ENCODE data around the gene ENAH. TPM values are rescaled to one million over a fixed set of nuclear protein-coding genes. Genes with fewer than 3 reads are reported as not detected.

ENAH gene
- total RNA-seq, 1 donor from 2014 or later: 434 TPM

DNA sequence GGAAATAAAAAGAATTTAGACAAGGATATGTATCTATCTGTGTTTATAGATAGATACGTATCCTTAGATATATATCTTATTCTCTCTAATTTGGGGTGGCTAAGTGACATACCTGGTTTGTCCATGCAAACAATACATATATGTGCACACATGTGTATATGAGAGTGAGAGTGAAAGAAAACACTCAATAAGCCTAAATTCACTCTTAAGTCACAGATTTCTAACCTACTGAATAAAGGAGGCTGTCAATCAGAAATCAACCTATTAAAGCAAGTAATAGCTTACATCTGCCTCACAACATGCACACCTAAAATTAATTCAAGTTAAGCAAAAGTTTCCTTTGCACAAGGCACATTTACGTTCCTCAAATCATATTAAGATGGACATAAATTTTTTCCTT, 118.2 kb downstream of the ENAH start:
- DNase-seq (ENCODE audit: low spot score): no peak
- Mint-ChIP-seq H3K27ac (ENCODE audit: unreplicated experiment) (peak overlapping the region; percentile 60), H3K9me3 (ENCODE audit: low read depth) (no peaks in the 10 kb centered on the region), H3K4me1 (ENCODE audit: low read depth) (peaks cover 70% of the 10 kb centered on the region), H3K27me3 (ENCODE audit: low read depth) (no peaks in the 10 kb centered on the region), H3K36me3 (ENCODE audit: low read depth) (peaks cover 3% of the 10 kb centered on the region), H3K4me3 (ENCODE audit: unreplicated experiment) (no peak overlapping the region)
- TF ChIP-seq, protein P1, sequence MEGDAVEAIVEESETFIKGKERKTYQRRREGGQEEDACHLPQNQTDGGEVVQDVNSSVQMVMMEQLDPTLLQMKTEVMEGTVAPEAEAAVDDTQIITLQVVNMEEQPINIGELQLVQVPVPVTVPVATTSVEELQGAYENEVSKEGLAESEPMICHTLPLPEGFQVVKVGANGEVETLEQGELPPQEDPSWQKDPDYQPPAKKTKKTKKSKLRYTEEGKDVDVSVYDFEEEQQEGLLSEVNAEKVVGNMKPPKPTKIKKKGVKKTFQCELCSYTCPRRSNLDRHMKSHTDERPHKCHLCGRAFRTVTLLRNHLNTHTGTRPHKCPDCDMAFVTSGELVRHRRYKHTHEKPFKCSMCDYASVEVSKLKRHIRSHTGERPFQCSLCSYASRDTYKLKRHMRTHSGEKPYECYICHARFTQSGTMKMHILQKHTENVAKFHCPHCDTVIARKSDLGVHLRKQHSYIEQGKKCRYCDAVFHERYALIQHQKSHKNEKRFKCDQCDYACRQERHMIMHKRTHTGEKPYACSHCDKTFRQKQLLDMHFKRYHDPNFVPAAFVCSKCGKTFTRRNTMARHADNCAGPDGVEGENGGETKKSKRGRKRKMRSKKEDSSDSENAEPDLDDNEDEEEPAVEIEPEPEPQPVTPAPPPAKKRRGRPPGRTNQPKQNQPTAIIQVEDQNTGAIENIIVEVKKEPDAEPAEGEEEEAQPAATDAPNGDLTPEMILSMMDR (IDR thresholded peaks at IDR 0.05): no peak

DNA sequence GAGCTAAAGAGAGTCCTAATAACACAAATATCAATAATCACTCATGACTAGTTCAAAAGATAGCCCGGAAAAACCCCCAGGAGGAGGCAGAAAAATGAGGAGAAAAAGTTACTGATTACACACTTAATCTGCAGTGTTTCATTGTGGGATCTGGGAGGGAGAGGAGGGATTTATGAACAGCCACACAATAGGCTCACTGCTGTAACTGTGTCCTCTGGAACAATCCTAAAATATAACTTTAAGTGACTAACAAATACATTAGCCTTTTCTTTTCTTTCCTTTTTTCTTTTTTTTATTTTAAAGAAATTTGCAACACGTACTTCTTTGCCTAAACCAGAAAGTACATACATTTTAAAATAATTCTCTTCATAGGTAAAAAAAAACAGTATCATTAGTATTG, 118.8 kb downstream of the ENAH start:
- TF ChIP-seq, protein P1 (IDR thresholded peaks at IDR 0.05): no peak
- H3K36me3 Mint-ChIP-seq (ENCODE audit: low read depth): peaks cover 3% of the 10 kb centered on the region
- H3K4me3 Mint-ChIP-seq (ENCODE audit: unreplicated experiment): no peak overlapping the region
- H3K27ac Mint-ChIP-seq (ENCODE audit: unreplicated experiment): no peak overlapping the region
- peaks cover 64% of the 10 kb centered on the region for H3K4me1 Mint-ChIP-seq (ENCODE audit: low read depth)
- H3K27me3 Mint-ChIP-seq (ENCODE audit: low read depth): no peaks in the 10 kb centered on the region
- no peak for DNase-seq (ENCODE audit: low spot score)
- no peaks in the 10 kb centered on the region for H3K9me3 Mint-ChIP-seq (ENCODE audit: low read depth)

DNA sequence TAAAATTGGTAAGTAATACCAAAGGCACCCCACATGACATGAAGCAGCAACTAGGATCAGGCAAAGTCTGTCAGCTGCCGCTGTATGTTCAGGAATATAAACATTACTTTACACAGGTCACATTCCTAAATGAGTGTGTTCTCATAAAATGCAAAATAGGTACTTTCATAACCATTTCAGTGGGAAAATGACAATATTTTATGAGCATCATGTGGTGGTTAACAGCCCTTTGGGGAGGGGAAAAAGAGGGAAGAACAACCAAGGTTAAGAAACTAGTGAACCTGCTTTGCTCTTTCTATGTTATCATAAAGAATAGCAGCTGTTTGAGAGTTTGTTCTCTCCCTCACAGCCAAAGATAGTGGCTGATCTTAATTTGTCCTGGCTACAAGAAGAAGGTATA, 119.7 kb downstream of the ENAH start:
- H3K9me3 Mint-ChIP-seq (ENCODE audit: low read depth): no peaks in the 10 kb centered on the region
- H3K27ac Mint-ChIP-seq (ENCODE audit: unreplicated experiment): peak overlapping the region; percentile 65
- TF ChIP-seq, protein P1 (IDR thresholded peaks at IDR 0.05): no peak
- H3K4me3 Mint-ChIP-seq (ENCODE audit: unreplicated experiment): no peak overlapping the region
- H3K36me3 Mint-ChIP-seq (ENCODE audit: low read depth): peaks cover 1% of the 10 kb centered on the region
- peaks cover 56% of the 10 kb centered on the region for H3K4me1 Mint-ChIP-seq (ENCODE audit: low read depth)
- DNase-seq (ENCODE audit: low spot score): no peak
- H3K27me3 Mint-ChIP-seq (ENCODE audit: low read depth): no peaks in the 10 kb centered on the region

DNA sequence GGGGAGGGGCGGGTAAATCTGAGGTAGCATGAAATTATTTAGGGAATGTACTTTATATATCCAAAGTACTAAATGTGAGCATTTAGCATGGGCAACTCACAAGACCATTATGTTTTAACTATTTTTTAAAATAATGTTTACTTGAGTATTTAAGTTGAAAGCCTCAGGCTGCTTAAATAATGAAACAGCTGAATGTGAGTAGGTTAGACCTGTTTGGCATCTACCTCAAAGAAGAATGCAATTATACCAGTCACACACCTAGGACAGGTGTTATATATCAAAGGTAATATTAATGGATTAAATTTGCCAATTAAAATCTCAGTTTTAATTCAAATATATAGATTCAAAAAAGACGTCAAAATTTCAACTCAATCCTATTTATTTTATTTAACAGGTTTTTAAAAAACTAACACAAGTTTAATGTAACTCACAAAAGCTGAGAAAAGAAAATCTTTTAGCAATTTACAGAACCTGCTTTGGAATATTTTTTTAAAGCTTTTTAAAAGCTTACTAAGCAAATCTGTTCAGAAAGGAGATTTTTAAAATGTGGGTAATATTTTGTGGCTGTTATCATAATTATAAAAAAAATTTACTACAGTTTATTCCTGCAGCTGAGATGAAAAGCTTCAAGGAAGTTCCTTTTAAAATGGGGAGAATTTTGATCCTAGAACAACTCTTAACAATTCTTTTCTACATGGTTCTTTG, 120.5 kb downstream of the ENAH start:
- Mint-ChIP-seq H3K4me1 (ENCODE audit: low read depth) (peaks cover 50% of the 10 kb centered on the region), H3K36me3 (ENCODE audit: low read depth) (peaks cover 1% of the 10 kb centered on the region), H3K9me3 (ENCODE audit: low read depth) (no peaks in the 10 kb centered on the region), H3K4me3 (ENCODE audit: unreplicated experiment) (no peak overlapping the region), H3K27ac (ENCODE audit: unreplicated experiment) (peak overlapping the region; percentile 65), H3K27me3 (ENCODE audit: low read depth) (no peaks in the 10 kb centered on the region)
- DNase-seq (ENCODE audit: low spot score): no peak
- TF ChIP-seq, protein P1 (IDR thresholded peaks at IDR 0.05): no peak

DNA sequence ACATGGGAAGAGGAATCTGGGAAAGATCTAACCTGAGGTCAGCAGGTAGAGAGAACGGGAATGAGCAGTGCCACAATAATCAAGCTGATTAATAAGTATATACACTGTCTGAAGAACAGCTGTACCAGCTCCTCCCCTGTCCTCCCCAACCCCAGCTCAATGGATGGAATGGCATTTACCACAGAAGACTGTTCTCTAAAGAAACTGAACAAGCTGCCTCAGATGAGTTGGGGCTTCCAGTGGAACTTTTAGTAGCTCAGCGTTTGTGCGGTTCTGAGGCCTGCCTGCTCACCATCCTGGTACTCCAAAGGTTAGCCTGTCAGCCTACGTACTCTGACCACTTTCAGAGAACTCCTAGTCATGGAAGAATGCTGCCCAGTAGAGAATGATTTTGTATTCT, 123.2 kb downstream of the ENAH start:
- H3K27me3 Mint-ChIP-seq (ENCODE audit: low read depth): no peaks in the 10 kb centered on the region
- no peak for DNase-seq (ENCODE audit: low spot score)
- H3K27ac Mint-ChIP-seq (ENCODE audit: unreplicated experiment): no peak overlapping the region
- H3K9me3 Mint-ChIP-seq (ENCODE audit: low read depth): no peaks in the 10 kb centered on the region
- no peak overlapping the region for H3K4me3 Mint-ChIP-seq (ENCODE audit: unreplicated experiment)
- peaks cover 10% of the 10 kb centered on the region for H3K36me3 Mint-ChIP-seq (ENCODE audit: low read depth)
- TF ChIP-seq, protein P1 (IDR thresholded peaks at IDR 0.05): no peak
- H3K4me1 Mint-ChIP-seq (ENCODE audit: low read depth): peaks cover 57% of the 10 kb centered on the region

All from chondrocyte (in vitro differentiated cells).